GM18498 (cell line): ENCODE measurements around the gene ATG2A.

Experiments
- ATAC-seq: cut with Tn5 transposase; IDR thresholded peaks from one replicate; pipeline ENCODE4 v1.9.1; 2021; ENCODE audit warnings: mild to moderate bottlenecking, moderate library complexity; ENCODE audit not compliant: unreplicated experiment

ATG2A gene

DNA sequence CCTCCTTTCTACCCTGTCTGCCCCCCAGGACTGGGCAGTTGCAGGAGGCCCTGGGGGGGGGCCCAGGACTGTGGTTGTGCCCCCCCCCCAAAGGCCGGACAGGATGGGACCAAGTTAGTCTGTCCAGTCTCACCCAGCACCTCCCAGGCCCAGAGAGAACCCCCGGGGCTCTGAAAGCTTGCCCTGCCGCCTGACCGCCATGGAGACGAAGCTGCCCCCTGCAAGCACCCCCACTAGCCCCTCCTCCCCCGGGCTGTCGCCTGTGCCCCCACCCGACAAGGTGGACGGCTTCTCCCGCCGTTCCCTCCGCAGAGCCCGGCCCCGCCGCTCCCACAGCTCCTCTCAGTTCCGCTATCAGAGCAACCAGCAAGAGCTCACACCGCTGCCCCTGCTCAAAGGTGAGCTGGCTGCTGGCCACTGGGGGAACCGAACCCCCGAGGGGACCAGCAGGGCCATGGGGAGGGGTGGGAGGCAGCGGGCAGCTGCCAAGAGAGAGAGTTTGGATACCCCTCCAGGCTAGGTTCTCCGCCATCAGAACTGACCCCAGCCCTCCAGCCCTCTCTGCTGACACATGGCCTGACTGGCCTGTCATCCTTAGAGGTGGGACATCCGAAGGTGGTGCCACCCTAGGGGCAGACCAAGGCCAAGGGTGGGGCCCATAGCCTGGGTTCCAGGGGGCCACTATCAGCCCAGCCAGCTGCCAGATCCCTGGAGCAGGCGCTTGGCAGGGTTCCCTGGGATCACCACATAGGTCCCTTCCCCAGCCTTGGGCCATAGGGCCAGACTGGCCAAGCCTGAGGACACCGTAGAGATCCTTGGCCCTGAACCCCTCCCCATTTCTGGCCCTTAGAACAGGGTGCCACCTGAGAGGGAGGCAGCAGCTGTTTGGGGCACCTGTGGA, 8.8 kb upstream of the ATG2A start:
- ATAC-seq, result no peak

DNA sequence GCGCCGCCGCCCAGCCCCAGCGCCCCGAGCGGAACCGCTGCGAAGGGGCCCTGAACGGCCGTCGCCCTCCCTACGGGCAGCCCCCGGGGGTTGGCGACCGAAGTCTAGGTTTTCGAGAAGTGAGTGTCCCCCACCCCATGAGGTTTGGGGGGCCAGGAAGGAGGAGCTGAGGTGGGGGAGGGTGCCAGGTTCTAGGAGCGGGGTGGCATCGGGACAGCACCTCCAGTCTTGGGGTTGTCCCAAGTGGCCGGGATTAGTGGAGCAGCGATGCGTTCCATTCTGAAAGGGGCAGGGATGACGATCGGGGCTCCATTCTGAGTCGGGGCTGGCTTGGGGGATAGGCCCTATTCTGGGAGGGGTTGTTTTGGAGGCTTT, 7.9 kb upstream of the ATG2A start:
- ATAC-seq, result peak; percentile 5

DNA sequence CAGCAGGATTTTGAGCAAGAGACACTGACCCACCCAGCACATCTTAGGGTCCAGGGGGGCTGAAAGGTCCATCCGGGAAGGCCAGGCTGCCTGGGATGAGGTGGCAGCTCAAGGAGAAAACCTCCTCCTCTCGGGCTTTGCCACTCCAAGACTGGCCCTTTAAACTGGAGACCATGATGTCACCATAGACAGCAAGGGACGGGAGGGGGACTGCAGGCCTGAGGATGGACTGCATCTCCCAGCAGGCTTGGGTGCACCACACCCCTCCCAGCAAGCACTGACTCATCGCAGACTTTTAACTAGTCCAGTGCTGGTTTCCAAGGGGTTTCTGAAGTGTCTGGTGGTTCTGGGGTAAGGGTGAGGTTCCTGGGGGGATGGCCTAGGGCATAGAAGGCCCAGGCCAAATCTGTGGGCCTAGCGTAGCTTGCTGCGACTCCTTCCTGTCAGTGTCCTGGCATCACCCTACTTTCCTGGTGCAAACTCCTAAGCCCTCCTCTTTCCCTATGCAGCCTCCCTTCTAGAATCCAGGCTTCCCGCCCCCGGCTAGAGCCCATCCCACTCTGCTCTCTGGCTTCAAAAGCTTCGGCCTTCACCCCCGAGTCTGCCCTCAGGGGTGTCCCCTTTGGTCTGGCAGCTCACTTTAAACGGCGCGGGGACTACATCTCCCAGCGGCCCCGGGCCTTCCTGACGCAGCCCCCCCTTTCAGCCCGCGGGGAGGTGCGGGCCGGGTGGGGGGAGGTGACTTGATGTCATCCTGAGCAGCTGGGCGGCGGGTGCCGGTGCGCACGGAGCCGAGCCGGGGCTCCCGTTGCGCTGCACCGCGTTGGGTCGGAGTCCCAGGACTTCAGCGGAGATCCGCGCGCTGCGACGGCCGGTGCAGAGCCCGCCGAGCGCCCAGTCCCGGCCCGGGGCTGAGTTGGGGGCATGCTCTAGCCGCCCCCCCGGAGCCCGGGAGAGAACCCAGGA, 7.2 kb upstream of the ATG2A start, which contains the start of gene PPP2R5B:
PPP2R5B (plus strand) TSS at position 746 of the 966 bp plus-strand sequence. CDS start 1,046 bp downstream, outside the sequence.
- peak; percentile 86 for ATAC-seq

DNA sequence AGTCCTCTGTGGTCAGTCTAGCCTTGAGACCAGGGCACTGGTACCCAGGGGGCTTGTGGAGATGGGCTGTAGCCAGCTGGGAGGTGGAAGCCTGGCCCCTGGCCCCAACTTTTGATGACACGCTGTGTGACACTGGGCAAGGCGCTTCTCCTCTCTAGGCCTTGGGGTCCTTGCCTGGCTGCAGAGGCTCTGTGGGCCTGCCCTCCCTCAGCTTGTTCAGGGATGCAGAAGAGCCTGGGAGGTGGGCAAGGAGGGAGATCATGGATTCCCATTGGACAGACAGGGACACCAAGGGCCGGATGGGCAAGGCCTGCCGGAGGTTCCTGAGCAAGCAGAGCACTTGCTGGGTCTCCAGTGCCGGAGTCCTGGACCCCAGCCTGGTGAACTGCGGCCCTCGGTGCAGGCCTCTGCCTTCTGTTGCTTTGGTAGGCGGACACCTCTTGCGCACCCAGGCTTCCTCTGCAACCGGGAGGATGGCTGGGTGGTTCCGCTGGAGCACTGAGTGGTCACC, 6.2 kb upstream of the ATG2A start:
- ATAC-seq, result no peak

DNA sequence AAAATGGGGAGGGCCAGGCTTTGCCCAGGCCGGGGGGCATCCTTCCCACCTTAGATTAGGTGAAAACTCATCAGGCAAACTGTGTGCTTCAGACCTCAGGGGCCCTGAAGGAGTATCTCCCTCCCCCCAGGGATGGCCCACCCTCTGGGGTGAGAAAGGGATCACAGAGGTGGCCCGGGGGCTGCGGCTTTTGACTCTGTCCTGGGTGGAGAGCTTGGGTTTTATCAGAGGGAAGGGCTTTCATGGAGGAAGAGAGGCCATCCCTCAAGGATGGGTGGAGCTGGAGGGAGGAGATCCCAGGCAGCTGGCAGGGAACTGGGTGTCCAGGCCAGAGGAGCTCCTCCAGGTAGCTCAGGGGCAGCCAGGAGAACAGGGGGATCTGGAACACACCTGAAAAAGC, 4.4 kb upstream of the ATG2A start:
- ATAC-seq, result no peak

DNA sequence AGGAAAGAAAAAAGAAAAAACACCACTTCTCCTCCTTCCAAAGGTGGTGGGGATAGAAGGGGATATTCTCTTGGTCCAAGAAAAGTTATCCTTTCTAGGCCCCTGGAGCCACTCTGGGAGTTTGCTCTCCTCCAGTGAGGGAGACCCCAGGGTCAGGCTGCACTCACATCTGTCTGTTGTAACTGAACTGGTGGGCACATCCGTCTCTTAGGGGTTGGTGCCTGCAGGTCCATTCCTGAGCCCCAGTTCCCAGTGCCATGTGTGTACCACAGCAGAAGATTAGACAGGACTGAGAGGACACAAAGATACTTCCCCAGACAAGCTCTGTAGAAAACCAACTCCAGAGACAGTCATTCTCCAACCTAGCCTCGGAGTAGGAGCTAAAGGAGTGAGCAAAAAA, 3.1 kb upstream of the ATG2A start:
- no peak for ATAC-seq

DNA sequence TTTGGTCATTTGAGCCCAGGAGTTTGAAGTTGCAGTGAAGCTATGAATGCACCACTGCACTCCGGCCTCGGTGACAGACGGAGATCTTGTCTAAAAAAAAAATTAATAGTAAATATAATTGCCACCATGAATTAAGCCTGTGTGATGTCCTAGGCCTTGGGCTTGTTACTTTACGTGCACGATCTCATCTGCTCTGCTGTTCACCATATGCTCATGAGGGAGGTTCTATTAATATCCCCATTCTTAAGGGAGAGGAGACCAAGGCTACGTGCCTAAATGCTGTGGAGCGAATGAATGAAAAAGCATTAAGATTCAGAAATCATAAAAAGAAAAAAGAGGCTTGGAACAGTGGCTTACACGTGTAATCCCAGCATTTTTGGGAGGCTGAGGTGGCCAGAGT, 2.6 kb upstream of the ATG2A start:
- ATAC-seq, result no peak

DNA sequence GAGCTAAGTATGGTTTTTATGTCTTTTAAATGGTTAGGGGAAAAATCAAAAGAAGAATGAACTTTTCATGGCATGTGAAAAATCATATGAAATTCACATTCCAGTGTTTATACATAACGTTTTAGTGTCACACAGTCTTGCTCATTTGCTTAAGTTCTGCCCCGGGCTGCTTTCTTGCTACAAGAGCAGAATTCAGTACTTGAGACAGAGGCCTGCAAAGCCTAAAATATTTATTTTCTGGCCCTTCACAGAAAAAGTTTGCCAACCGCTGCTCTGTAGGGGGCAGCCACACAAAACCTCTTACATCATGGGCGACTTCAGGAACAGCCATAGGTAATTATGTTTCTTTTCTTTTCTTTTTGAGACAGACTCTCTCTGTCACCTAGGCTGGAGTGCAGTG, 1.0 kb upstream of the ATG2A start:
- no peak for ATAC-seq

DNA sequence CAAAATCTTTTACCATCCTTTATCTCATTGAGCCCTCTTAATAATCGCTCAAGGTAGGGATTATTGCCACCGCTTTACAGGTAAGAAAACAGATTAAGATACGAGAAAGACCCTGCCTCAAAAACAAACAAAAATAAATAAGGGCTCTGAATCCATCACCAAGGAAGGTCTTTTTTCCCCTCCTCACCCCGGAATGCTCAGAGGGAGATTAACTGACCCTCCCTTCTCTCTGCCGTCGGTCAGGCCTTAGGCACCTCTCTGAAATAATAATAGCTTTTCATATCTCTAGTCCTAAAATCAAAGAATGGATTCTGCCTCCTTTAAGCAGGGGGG, 620 bp upstream of the ATG2A start:
- no peak for ATAC-seq

DNA sequence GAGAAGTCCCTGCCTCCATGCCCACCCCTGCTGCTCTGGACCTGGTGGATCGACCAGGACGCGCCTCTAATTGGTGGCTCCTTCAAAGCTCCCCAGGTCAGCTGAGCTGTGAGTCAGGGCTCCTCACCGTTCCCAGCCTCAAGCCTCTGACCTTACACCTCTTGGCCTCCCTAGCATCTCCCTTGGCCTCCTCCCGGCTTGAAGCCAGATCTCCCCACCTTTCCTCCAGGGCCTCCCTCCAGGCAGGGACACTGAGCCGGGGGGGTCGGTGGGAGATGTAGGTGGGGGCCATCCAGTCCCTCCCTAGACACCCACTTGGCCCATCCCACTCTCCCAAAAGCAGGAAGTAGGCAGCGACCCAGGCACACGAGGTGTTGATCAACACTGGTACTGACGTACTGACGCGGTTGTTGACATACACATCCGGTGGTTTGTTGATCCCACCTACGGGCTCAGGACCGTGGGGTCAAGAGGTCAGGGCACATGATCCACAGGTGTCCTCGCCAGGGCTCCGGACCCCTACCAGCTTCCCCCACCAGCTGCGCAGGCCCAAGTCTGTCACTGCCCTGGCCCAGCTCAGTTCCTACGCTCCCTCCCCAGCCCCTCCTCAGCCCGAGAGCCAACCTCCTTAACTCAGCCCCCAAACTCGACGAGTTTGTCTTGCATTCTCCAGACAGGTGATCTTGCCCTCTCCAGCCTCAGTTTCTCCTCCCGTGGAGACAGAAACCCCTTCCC, 802 bp downstream of the ATG2A start:
- peak; percentile 19 for ATAC-seq

DNA sequence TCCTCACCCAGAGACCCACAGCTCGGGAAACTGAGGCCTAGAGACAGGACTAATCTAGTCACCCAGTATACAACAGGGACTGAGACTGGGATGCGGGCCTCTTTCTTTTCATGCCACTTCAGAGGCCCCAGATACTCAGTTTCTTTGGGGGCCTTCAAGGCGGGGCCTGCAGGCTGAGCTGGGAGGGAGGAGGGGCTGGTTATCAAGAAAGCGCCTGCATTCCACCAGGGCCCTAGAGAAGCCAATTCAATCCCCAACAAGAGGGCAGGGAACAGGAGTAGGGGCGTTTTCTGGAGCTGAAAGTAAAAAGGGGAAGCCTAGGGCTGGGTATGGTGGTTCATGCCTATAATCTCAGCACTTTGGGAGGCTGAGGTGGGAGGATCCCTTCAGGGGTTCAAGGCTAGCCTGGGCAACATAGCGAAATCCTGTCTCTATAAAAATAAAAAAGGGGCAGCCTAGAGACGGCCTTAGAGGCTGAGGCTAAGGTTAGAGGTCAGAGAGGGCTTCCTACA, 1.6 kb downstream of the ATG2A start:
- no peak for ATAC-seq

DNA sequence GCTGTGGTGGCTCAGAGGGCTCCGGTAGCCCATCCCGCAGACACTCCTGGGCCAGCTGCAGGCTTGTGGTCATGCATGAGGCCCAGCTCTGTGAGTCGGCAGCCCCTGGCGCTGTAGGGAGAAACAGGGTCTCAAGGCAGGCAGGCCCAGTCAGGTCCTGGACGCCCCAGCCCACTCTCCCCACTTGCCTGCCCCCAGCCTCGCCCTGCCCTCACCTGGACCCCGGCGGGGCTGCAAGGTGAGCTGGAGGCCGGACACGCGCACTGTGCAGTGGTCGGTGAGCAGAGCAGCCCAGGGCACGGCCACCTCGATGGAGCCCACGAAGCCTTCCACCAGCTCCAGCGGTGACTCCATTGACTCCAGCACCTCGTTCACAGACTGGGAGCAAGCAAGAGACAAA, 2.9 kb downstream of the ATG2A start:
- no peak for ATAC-seq

DNA sequence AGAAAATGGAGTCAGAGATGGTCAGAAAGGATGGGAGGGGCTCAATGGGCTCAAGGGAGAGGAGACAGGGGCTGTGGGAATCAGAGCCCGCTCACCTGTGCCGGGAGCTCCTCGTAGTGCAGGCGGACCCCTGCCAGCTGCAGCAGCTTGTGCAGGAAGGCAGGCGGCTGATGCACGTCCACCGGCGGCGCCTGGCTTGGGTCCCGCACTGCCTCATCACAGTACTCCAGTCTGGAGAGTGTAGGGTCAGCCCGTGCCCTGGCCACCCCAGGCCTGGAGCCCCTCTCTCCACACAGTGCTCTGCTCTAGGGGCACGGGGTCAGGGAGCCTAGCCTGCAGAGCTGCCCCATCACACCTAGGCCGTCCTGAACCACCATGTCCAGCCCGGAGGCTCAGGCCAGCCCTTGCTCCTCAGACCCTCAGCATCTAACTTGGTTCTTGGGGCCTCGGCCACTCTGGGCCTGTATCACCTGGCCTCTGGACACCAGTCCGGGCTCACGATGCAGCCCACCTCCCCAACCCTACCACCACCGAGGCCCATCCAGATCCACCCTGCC, 3.8 kb downstream of the ATG2A start:
- ATAC-seq, result no peak

DNA sequence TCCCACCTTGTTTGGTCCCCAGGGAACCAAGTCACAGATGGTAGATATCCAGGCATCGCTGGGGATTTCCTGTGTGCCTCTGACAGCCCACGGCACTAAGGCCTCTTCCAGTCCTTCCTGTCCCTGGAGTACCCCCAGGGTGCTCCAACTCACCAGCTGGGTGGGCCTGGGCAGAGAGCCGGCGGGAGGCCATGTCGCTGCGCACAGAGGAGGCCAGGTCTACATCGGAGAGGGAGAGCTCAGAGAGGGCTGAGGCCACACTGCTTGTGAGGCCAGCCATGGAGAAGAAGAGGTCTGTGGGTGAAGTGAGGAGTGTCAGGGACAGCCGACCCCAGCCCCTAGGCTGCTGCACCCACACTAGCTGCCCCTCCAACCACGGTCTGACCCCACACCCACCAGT, 5.3 kb downstream of the ATG2A start:
- ATAC-seq, result no peak

DNA sequence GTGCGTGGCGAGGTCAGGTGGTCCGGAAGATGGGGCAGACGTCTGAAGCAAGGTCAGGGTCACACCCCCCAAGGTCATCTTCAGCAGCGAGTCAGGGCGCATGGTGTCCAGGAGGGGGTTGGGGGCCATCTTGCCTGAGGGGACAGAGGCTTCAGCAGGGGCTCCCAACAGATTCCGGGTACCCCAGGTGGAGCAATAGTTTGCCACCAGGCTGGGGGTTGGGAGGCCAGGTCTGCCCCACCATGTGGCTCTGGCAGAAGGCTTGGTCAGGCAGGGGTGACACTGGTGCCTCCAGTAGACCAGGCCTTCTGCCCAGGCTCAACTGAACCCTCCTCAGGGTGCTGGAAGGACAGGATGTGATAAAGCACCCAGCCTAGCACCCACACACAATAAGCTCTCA, 5.9 kb downstream of the ATG2A start:
- no peak for ATAC-seq

DNA sequence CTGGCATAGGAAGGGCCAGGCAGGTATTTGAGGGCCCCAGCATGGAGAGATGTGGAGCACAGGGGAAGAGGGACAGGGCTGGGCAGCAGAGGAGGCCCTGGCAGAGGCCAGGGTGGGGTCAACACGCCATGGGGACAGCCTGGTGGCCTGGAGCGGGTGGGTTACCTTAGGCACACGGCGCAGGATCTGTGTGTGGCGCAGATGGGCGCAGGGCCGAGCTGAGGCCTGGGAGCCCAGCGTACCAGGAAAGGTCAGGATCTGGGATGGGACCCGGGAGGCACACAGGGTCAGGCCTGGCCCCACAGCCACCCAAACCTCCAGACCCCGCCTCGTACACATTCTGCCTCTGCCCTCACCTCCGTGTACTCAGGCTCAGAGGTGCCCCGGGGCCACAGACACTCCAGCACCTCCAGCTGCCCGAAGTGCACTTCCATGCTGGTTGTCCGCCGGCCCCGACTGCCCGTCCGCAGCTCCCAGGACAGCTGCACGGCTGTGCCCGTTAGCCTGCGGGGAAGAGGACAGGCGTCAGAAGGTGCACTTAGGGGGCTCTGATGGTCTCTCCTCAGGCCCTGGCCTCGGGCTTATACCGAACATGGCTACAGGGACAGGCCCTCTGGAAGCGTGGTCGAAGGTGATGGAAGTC, 6.4 kb downstream of the ATG2A start:
- no peak for ATAC-seq

DNA sequence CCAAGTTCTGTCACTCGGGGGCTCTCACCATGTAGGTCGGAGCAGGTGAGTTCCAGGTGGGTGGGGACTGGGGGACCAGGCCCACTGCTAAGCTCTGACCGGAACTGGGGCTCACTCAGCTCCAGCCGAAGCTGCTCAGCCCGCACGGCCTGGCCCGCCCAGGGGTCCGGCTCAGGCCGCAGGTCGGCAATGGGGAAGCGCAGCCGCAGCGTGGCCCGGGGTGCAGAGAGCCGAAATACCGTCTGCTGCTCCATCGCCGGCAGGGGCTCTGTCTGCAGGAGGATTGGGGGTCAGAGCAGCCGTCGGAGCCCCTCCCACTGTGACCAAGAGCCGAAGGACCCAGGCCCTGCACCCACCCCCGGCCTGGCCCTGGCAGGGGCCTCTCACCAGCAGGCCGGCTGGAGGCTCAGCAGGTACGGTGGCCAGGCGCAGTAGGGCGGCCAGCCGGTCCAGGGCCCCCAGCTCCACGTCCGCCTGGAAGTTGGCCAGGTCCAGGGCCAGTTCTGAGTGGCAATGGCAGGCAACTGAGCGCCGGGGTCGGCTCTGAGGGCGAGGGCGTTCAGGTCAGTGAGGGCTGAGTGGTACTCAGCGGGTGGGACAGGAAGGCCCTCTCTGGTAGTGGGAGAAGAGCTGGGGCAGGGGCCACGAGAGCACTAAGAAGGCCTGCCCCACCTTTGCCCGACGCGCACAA, 7.2 kb downstream of the ATG2A start:
- ATAC-seq, result no peak

DNA sequence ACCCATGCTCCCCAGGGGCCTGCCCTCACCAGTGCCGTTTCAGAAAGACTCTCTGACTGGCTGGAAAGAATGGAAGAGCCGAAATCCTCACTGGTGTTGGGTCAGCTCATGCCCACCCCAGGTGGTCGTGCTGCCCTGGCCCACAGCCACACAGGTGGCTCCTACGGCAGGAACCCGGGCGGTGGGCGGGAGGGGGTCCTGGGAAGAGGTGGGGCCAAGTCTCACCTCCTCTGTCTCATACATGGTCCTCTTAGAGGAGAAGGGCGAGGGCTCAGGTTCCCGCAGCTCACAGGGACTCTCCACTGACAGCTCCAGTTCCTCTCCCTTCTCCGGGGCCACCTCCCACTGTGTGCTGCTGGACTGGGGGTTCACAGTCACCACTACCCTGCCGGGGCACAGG, 8.2 kb downstream of the ATG2A start:
- no peak for ATAC-seq

DNA sequence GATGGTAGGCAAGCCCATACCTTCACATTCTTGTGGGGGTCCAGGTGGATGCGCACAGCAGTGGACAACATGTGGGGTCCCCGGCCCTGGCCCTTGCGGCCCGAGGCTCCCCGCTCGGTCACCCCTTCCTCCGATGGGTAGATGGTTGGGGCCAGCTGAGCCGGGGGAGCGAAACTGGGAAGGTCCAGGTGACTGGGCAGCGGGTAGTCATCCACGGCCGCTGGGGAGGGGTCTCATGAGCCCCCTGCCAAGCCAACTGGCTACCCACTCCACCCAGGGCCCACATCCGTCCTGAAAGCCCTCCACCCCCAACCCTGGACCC, 10.7 kb downstream of the ATG2A start:
- no peak for ATAC-seq
